NCI-H1930 (cell line): ENCODE measurements around the gene DCAF8L2.
"Not testable (repeated sequence)": the region's sequence is repeated elsewhere in the genome, so short reads cannot be mapped to it uniquely, and the experiment has no call there.

Experiments
- DNase-seq, 2 experiments: peaks; one replicate each; lab custom pipeline; 2025; lab: John Stamatoyannopoulos, UW

Gene DCAF8L2

GRCh38 chrX:27590044-27590443 is at the start of gene DCAF8L2:
Gene DCAF8L2, plus strand, starts transcription at chrX:27590344. Its CDS starts 156,552 bp downstream, at chrX:27746896.
- no peak for DNase-seq

GRCh38 chrX:27541161-27541560 is 49.0 kb upstream of the DCAF8L2 start:
- not testable (repeated sequence) for DNase-seq

- no peak for DNase-seq
Measured at GRCh38 chrX:27548624-27549023, 41.5 kb upstream of the DCAF8L2 start.

GRCh38 chrX:27549688-27550087 is 40.5 kb upstream of the DCAF8L2 start:
- DNase-seq = no peak

- DNase-seq = peak; percentile 3 to 8
Measured at GRCh38 chrX:27555514-27555913, 34.6 kb upstream of the DCAF8L2 start.

GRCh38 chrX:27565992-27566391 is 24.2 kb upstream of the DCAF8L2 start:
- no peak for DNase-seq

GRCh38 chrX:27571164-27571563 is 19.0 kb upstream of the DCAF8L2 start:
- DNase-seq = no peak

- DNase-seq = no peak
Measured at GRCh38 chrX:27575565-27575964, 14.6 kb upstream of the DCAF8L2 start.

- DNase-seq = no peak
Measured at GRCh38 chrX:27583976-27584375, 6.2 kb upstream of the DCAF8L2 start.

- DNase-seq = no peak
Measured at GRCh38 chrX:27591938-27592337, 1.8 kb downstream of the DCAF8L2 start.

GRCh38 chrX:27597508-27597907 is 7.4 kb downstream of the DCAF8L2 start:
- DNase-seq = no peak

GRCh38 chrX:27598312-27598711 is 8.2 kb downstream of the DCAF8L2 start:
- no peak for DNase-seq

- DNase-seq = no peak
Measured at GRCh38 chrX:27599928-27600327, 9.8 kb downstream of the DCAF8L2 start.

GRCh38 chrX:27600686-27601085 is 10.5 kb downstream of the DCAF8L2 start:
- no peak for DNase-seq

- DNase-seq = no peak
Measured at GRCh38 chrX:27608671-27609070, 18.5 kb downstream of the DCAF8L2 start.

- DNase-seq = no peak
Measured at GRCh38 chrX:27619459-27619858, 29.3 kb downstream of the DCAF8L2 start.

GRCh38 chrX:27619975-27620374 is 29.8 kb downstream of the DCAF8L2 start:
- DNase-seq = no peak

- DNase-seq = no peak
Measured at GRCh38 chrX:27622883-27623282, 32.7 kb downstream of the DCAF8L2 start.

- no peak for DNase-seq
Measured at GRCh38 chrX:27626066-27626465, 35.9 kb downstream of the DCAF8L2 start.

GRCh38 chrX:27633328-27633727 is 43.2 kb downstream of the DCAF8L2 start:
- DNase-seq = no peak

GRCh38 chrX:27656581-27656980 is 66.4 kb downstream of the DCAF8L2 start:
- no peak for DNase-seq

GRCh38 chrX:27660878-27661277 is 70.7 kb downstream of the DCAF8L2 start:
- no peak for DNase-seq

GRCh38 chrX:27671234-27671633 is 81.1 kb downstream of the DCAF8L2 start:
- DNase-seq = no peak

- no peak for DNase-seq
Measured at GRCh38 chrX:27674491-27674890, 84.3 kb downstream of the DCAF8L2 start.

- no peak for DNase-seq
Measured at GRCh38 chrX:27675493-27675892, 85.3 kb downstream of the DCAF8L2 start.
